AG10803 (cell line): ENCODE data around the gene MYOCOS.
"Not testable (repeated sequence)": the region's sequence is repeated elsewhere in the genome, so short reads cannot be mapped to it uniquely, and the experiment has no call there.

Source experiments
- DNase-seq: peaks from one replicate; pipeline ENCODE4 v3.0.0; 2010; ENCODE audit warnings: low read depth
- H3K4me3 ChIP-seq: 2 replicates; pipeline ENCODE4 v1.5.1; 2011; ENCODE audit warnings: mild to moderate bottlenecking, low read length, control low read depth
- CTCF ChIP-seq: conservative IDR thresholded peaks from 2 replicates; pipeline ENCODE4 v1.5.1; 2011; ENCODE audit warnings: mild to moderate bottlenecking, low read length, control low read depth, inconsistent platforms

The MYOCOS gene

GRCh38 chr1:171652234-171652822, 30.3 kb downstream of the MYOCOS start, which contains the start of gene MYOC:
Gene MYOC (minus strand): TSS chr1:171652688. CDS start chr1:171652611, 77 bp downstream.
- no peak within 1 kb of the TSS for H3K4me3 ChIP-seq
- no peak for TF ChIP-seq CTCF
- DNase-seq = no peak

- TF ChIP-seq CTCF = no peak
- H3K4me3 ChIP-seq = no peak overlapping the region
- no peak for DNase-seq
Measured at GRCh38 chr1:171653796-171654195, 31.8 kb downstream of the MYOCOS start.

- H3K4me3 ChIP-seq = no peak overlapping the region
- peak; percentile 65 for DNase-seq
- no peak for TF ChIP-seq CTCF
Measured at GRCh38 chr1:171654201-171654941, 32.3 kb downstream of the MYOCOS start.

GRCh38 chr1:171654942-171655745, 33.1 kb downstream of the MYOCOS start:
- 0 out of 2 replicates have a peak overlapping the region, but pooled peaks have one; percentile 17 for H3K4me3 ChIP-seq
- TF ChIP-seq CTCF = peak; percentile 67
- DNase-seq = peak; percentile 65

- H3K4me3 ChIP-seq = no peak overlapping the region
- DNase-seq = no peak
- no peak for TF ChIP-seq CTCF
Measured at GRCh38 chr1:171655746-171656116, 33.7 kb downstream of the MYOCOS start.

- not testable (repeated sequence) for H3K4me3 ChIP-seq, DNase-seq
Measured at GRCh38 chr1:171656206-171656605, 34.2 kb downstream of the MYOCOS start.

GRCh38 chr1:171661076-171661650, 39.1 kb downstream of the MYOCOS start:
- no peak overlapping the region for H3K4me3 ChIP-seq
- no peak for DNase-seq
- no peak for TF ChIP-seq CTCF
